ENCODE results near the gene DNAH12. TPM values are rescaled to one million over a fixed set of nuclear protein-coding genes. Genes with fewer than 3 reads are reported as not detected.

DNAH12 gene
- total RNA-seq, 5 donors from 2014 or later (not counting 1 experiment from before 2014, with no cell fraction given), result 0.12 to 0.39 (median 0.25) TPM

DNA sequence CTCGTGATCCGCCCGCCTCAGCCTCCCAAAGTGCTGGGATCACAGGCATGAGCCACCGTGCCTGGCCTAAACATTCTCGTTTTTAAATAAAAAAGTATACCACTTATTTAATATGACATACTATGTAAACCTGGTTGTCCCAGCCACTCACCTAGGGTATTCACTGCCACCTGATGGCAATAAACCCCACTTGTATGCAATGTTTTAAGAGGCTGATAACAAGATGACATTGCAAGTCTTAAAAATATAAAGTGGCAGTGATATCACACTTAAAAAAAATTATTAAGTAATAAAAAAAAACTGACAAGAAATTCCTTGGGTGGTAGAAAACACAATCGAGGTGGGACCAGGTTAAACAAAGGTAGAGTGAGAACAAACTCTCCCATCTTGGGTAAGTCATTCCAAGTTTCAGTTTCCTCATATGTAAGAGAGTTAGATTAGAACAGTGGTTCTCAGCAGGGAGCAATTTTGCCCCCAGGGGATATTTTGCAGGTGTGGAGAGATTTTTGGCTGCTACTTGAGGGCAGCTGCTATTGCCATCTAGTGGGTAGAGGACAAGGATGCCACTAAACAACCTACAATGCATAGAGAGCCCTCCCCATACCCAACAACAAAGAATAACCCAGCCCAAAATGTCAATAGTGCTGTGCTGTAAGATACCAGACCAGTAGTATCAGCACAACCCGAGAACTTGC is 38.5 kb upstream of the DNAH12 start:
- H3K27me3 ChIP-seq (replicated peaks in 1 of 2; ENCODE audit: control insufficient read depth in 2 of 2, extremely low read depth in 1 of 2, insufficient read depth in 2 of 2, low read length in 1 of 2), result no peaks in the 10 kb centered on the region
- peaks cover 19 to 41% (median 30%) of the 10 kb centered on the region in 3 donors for H3K4me1 Mint-ChIP-seq
- H3K9me3 ChIP-seq, result no peaks in the 10 kb centered on the region
- peaks cover 18% of the 10 kb centered on the region for H3K36me3 Mint-ChIP-seq
- peaks cover 2 to 3% of the 10 kb centered on the region in 2 experiments for H3K4me1 ChIP-seq (ENCODE audit: control insufficient read depth in 1 of 2, extremely low read depth in 1 of 2, insufficient read depth in 2 of 2, low read length in 2 of 2)
- H3K36me3 ChIP-seq (ENCODE audit: control insufficient read depth in 2 of 2, extremely low read depth in 1 of 2, insufficient read depth in 1 of 2, low read length in 1 of 2), result peaks cover 12 to 34% of the 10 kb centered on the region in 2 donors
- peak in 1 of 4 experiments; percentile 56 for ATAC-seq (replicated peaks in 1 of 4)
- no peaks in the 10 kb centered on the region for H3K9me3 Mint-ChIP-seq
- H3K27me3 Mint-ChIP-seq, result no peaks in the 10 kb centered on the region
- WGBS (ENCODE audit: insufficient coverage), result no CpG with 5 or more reads among the region's 7 CpGs
- no peak overlapping the region for H3K27ac Mint-ChIP-seq
- H3K27ac ChIP-seq (ENCODE audit: low read length), result no peak overlapping the region
- no peak overlapping the region for H3K4me3 ChIP-seq (ENCODE audit: control insufficient read depth in 1 of 2, extremely low read depth in 1 of 2, low read length in 1 of 2)
- DNase-seq, result peak in 3 of 35 experiments; percentile 7 to 30 (median 7)
- H3K4me3 Mint-ChIP-seq, result no peak overlapping the region
- POLR2A ChIA-PET, result interaction anchor here in 1 of 2 donors (0.6 kb wide), 1 partner anchor 335 kb away, joined by 4 read pairs; no protein-coding TSS in a partner anchor
- CTCF ChIA-PET, result no interaction called here

DNA sequence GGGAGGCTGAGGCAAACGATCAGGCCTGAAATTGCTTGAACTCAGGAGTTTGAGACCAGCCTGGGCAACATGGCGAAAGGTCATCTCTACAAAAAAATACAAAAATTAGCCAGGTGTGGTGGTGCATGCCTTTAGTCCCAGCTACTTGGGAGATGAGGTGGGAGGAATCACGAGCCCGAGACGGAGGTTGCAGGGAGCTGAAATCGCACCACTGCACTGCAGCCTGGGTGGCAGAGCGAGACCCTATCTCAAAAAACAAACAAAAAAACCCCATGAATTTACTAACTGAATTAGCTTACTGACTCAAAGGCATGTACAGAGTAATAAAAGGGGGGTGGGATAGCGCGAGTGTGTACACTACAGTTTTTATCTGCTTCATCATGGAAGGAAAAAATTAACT is 33.7 kb upstream of the DNAH12 start:
- H3K9me3 ChIP-seq, result no peaks in the 10 kb centered on the region
- ATAC-seq (replicated peaks in 1 of 4), result no peak
- H3K27ac Mint-ChIP-seq, result peak overlapping the region; percentile 30 to 53
- no peak overlapping the region for H3K27ac ChIP-seq (ENCODE audit: low read length)
- H3K36me3 Mint-ChIP-seq, result peaks cover 38% of the 10 kb centered on the region
- no peak overlapping the region for H3K4me3 Mint-ChIP-seq
- WGBS (ENCODE audit: insufficient coverage), result no CpG with 5 or more reads among the region's 9 CpGs
- H3K36me3 ChIP-seq (ENCODE audit: control insufficient read depth in 2 of 2, extremely low read depth in 1 of 2, insufficient read depth in 1 of 2, low read length in 1 of 2), result peaks cover 18 to 52% of the 10 kb centered on the region in 2 donors
- no peaks in the 10 kb centered on the region for H3K9me3 Mint-ChIP-seq
- peaks cover 19 to 25% (median 19%) of the 10 kb centered on the region in 3 donors for H3K4me1 Mint-ChIP-seq
- POLR2A ChIA-PET, result interaction anchor here (0.5 kb wide), 2 partner anchors 9 to 508 kb away, joined by 5 to 6 read pairs; no protein-coding TSS in a partner anchor
- no peaks in the 10 kb centered on the region for H3K4me1 ChIP-seq (ENCODE audit: control insufficient read depth in 1 of 2, extremely low read depth in 1 of 2, insufficient read depth in 2 of 2, low read length in 2 of 2)
- CTCF ChIA-PET, result interaction anchor here (0.6 to 0.7 kb wide), 3 partner anchors 11 to 187 kb away, joined by 3 to 5 read pairs (median 4); no protein-coding TSS in a partner anchor
- no peak overlapping the region for H3K4me3 ChIP-seq (ENCODE audit: control insufficient read depth in 1 of 2, extremely low read depth in 1 of 2, low read length in 1 of 2)
- no peaks in the 10 kb centered on the region for H3K27me3 ChIP-seq (replicated peaks in 1 of 2; ENCODE audit: control insufficient read depth in 2 of 2, extremely low read depth in 1 of 2, insufficient read depth in 2 of 2, low read length in 1 of 2)
- DNase-seq, result no peak
- H3K27me3 Mint-ChIP-seq, result no peaks in the 10 kb centered on the region

DNA sequence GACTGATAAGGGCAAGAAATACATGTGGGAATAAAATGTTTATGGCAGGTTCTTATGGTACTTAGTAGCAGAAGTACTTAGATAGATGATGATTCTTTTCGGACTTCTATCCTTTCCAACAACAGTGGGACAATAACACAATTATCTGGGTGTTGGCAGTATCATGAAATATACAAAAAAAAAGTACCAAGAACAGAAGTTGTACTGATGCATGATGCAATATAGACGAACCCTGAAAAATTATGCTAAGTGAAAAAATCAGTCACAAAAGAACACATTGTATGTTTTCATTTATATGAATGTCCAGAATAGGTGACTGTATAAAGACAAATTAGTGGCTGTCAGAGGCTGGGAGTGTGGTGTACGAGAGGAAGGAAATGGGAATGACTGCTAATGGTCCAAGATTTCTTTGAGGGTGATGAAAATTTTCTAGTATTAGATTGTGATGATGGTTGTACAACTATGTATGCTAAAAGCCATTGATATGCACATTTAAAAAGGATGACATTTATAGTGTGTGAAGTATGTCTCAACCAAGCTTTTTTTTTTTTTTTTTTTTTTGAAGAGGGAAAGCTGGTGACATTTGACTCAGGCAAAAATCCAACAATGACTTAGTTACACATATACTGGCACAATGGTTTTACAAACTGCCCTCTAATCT is 32.0 kb upstream of the DNAH12 start:
- Histone ChIP-seq H3K27me3 (replicated peaks in 1 of 2; ENCODE audit: control insufficient read depth in 2 of 2, extremely low read depth in 1 of 2, insufficient read depth in 2 of 2, low read length in 1 of 2) (no peaks in the 10 kb centered on the region), H3K36me3 (ENCODE audit: control insufficient read depth in 2 of 2, extremely low read depth in 1 of 2, insufficient read depth in 1 of 2, low read length in 1 of 2) (peaks cover 18 to 59% of the 10 kb centered on the region in 2 donors), H3K4me3 (ENCODE audit: control insufficient read depth in 1 of 2, extremely low read depth in 1 of 2, low read length in 1 of 2) (no peak overlapping the region), H3K27ac (ENCODE audit: low read length) (no peak overlapping the region), H3K9me3 (no peaks in the 10 kb centered on the region), H3K4me1 (ENCODE audit: control insufficient read depth in 1 of 2, extremely low read depth in 1 of 2, insufficient read depth in 2 of 2, low read length in 2 of 2) (no peaks in the 10 kb centered on the region)
- 90% methylated on average over 1 of the region's 3 CpGs for WGBS (ENCODE audit: insufficient coverage)
- POLR2A ChIA-PET, result interaction anchor here (0.6 to 1.1 kb wide), 3 partner anchors 19 to 900 kb away, joined by 3 to 5 read pairs (median 5); partner anchors contain the start of gene ARF4 (in 1 of the 2)
- Mint-ChIP-seq H3K4me1 (peaks cover 18 to 27% (median 18%) of the 10 kb centered on the region in 3 donors), H3K9me3 (no peaks in the 10 kb centered on the region), H3K4me3 (no peak overlapping the region), H3K27me3 (no peaks in the 10 kb centered on the region), H3K27ac (peak overlapping the region in 1 of 2 donors; percentile 36), H3K36me3 (peaks cover 42% of the 10 kb centered on the region)
- DNase-seq (no peak), ATAC-seq (replicated peaks in 1 of 4) (no peak)
- CTCF ChIA-PET, result interaction anchor here (0.6 kb wide), 3 partner anchors 10 to 619 kb away, joined by 3 to 8 read pairs (median 4); no protein-coding TSS in a partner anchor

DNA sequence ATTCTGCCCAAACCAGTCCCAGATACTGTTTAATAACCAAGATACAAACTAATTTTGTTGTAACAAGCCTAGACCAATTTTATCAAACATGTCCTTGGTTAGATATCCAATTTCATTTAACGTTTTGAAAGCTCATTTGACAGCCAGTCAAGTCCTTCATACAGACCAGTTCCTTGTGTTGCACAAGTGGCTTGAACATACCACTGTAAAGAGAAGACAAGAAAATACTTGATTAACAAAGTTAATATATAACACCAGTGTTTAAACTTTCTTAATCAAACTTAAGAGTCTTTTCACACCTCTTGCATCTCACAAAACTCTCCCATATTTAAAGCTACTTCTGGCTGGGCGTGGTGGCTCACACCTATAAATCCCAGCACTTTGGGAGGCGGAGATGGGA is 28.0 kb upstream of the DNAH12 start:
- Mint-ChIP-seq H3K4me3 (no peak overlapping the region), H3K4me1 (peaks cover 13 to 17% (median 13%) of the 10 kb centered on the region in 3 donors), H3K27me3 (no peaks in the 10 kb centered on the region), H3K27ac (no peak overlapping the region), H3K36me3 (peaks cover 33% of the 10 kb centered on the region), H3K9me3 (no peaks in the 10 kb centered on the region)
- H3K27ac ChIP-seq (ENCODE audit: low read length), result no peak overlapping the region
- no peak overlapping the region for H3K4me3 ChIP-seq (ENCODE audit: control insufficient read depth in 1 of 2, extremely low read depth in 1 of 2, low read length in 1 of 2)
- no peaks in the 10 kb centered on the region for H3K9me3 ChIP-seq
- peaks cover 6 to 47% of the 10 kb centered on the region in 2 donors for H3K36me3 ChIP-seq (ENCODE audit: control insufficient read depth in 2 of 2, extremely low read depth in 1 of 2, insufficient read depth in 1 of 2, low read length in 1 of 2)
- DNase-seq (no peak), ATAC-seq (replicated peaks in 1 of 4) (no peak)
- CTCF ChIA-PET, result interaction anchor here (0.6 to 1.0 kb wide), 2 partner anchors 24 to 121 kb away, joined by 3 to 4 read pairs; partner anchors contain the start of gene DENND6A (in 1 of the 2)
- no peaks in the 10 kb centered on the region for H3K4me1 ChIP-seq (ENCODE audit: control insufficient read depth in 1 of 2, extremely low read depth in 1 of 2, insufficient read depth in 2 of 2, low read length in 2 of 2)
- no CpG with 5 or more reads among the region's 3 CpGs for WGBS (ENCODE audit: insufficient coverage)
- POLR2A ChIA-PET, result no interaction called here
- H3K27me3 ChIP-seq (replicated peaks in 1 of 2; ENCODE audit: control insufficient read depth in 2 of 2, extremely low read depth in 1 of 2, insufficient read depth in 2 of 2, low read length in 1 of 2), result no peaks in the 10 kb centered on the region

DNA sequence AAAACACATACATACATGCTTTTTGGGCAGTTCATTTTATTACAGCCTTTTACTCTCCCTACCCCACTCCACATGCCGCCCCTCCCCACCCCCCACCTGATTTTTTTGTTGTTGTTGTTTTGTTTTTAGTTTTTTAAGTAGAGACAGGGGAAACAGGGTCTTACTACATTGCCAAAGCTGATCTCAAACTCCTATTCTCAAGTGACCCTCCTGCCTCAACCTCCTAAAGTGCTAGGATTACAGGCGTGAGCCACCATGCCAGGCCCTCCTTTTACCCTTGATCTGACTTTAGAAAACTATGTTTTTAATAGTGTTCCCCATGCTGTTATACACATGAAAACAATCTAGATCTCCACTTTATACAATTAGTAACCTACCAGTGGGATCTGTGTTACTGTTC is 26.7 kb upstream of the DNAH12 start:
- Histone ChIP-seq H3K4me1 (ENCODE audit: control insufficient read depth in 1 of 2, extremely low read depth in 1 of 2, insufficient read depth in 2 of 2, low read length in 2 of 2) (no peaks in the 10 kb centered on the region), H3K4me3 (ENCODE audit: control insufficient read depth in 1 of 2, extremely low read depth in 1 of 2, low read length in 1 of 2) (no peak overlapping the region), H3K27ac (ENCODE audit: low read length) (no peak overlapping the region), H3K27me3 (replicated peaks in 1 of 2; ENCODE audit: control insufficient read depth in 2 of 2, extremely low read depth in 1 of 2, insufficient read depth in 2 of 2, low read length in 1 of 2) (no peaks in the 10 kb centered on the region), H3K9me3 (no peaks in the 10 kb centered on the region), H3K36me3 (ENCODE audit: control insufficient read depth in 2 of 2, extremely low read depth in 1 of 2, insufficient read depth in 1 of 2, low read length in 1 of 2) (peaks cover 3 to 48% of the 10 kb centered on the region in 2 donors)
- DNase-seq (no peak), ATAC-seq (replicated peaks in 1 of 4) (no peak)
- ChIA-PET CTCF (interaction anchor here in 1 of 2 donors (1.0 kb wide), 1 partner anchor 174 kb away, joined by 5 read pairs; no protein-coding TSS in a partner anchor), POLR2A (interaction anchor here in 1 of 2 donors (0.6 kb wide), 1 partner anchor 11 kb away, joined by 5 read pairs; no protein-coding TSS in a partner anchor)
- peaks cover 5 to 12% (median 7%) of the 10 kb centered on the region in 3 donors for H3K4me1 Mint-ChIP-seq
- no CpG with 5 or more reads among the region's 2 CpGs for WGBS (ENCODE audit: insufficient coverage)
- peak overlapping the region; percentile 47 to 50 for H3K27ac Mint-ChIP-seq
- H3K9me3 Mint-ChIP-seq, result no peaks in the 10 kb centered on the region
- peaks cover 29% of the 10 kb centered on the region for H3K36me3 Mint-ChIP-seq
- H3K27me3 Mint-ChIP-seq, result no peaks in the 10 kb centered on the region
- no peak overlapping the region for H3K4me3 Mint-ChIP-seq

DNA sequence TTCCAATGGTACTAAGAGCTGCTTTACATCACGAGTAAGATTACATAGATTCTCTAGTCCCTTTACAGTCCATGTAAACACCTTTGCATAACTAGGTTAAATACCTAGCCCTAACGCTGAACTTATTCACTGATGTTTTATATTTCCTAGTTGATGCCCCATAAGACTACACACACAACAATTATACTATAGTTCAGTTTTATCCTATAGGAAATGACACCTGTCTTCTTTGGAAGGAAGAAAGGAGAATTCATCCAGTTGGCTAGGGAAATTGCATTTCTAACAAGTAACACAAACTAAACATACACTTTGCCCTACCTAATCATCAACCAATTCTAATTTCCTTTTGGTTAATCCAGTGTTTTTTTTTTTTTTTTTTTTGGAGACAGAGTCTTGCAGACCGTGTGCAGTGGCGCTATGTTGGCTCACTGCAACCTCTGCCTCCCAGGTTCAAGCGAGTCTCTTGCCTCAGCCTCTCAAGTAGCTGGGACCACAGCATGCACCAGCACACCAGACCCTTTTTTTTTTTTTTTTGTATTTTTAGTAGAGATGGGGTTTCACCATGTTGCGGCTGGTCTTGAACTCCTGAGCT is 25.8 kb upstream of the DNAH12 start:
- no peak overlapping the region for H3K27ac Mint-ChIP-seq
- CTCF ChIA-PET, result interaction anchor here in 1 of 2 donors (0.6 to 1.0 kb wide), 3 partner anchors 9 to 175 kb away, joined by 4 to 5 read pairs (median 5); no protein-coding TSS in a partner anchor
- peaks cover 0 to 8% (median 7%) of the 10 kb centered on the region in 3 donors for H3K4me1 Mint-ChIP-seq

More for the DNA sequence above, 25.8 kb upstream of the DNAH12 start:
- ATAC-seq (replicated peaks in 1 of 4), result peak in 1 of 4 experiments; percentile 12
- H3K4me3 ChIP-seq (ENCODE audit: control insufficient read depth in 1 of 2, extremely low read depth in 1 of 2, low read length in 1 of 2), result no peak overlapping the region
- DNase-seq, result no peak
- POLR2A ChIA-PET, result interaction anchor here (0.6 to 0.7 kb wide), 7 partner anchors 9 to 91 kb away, joined by 3 to 10 read pairs (median 5); no protein-coding TSS in a partner anchor
- H3K36me3 ChIP-seq (ENCODE audit: control insufficient read depth in 2 of 2, extremely low read depth in 1 of 2, insufficient read depth in 1 of 2, low read length in 1 of 2), result peaks cover 3 to 44% of the 10 kb centered on the region in 2 donors
- H3K27ac ChIP-seq (ENCODE audit: low read length), result no peak overlapping the region
- no peaks in the 10 kb centered on the region for H3K27me3 ChIP-seq (replicated peaks in 1 of 2; ENCODE audit: control insufficient read depth in 2 of 2, extremely low read depth in 1 of 2, insufficient read depth in 2 of 2, low read length in 1 of 2)
- no peak overlapping the region for H3K4me3 Mint-ChIP-seq
- WGBS (ENCODE audit: insufficient coverage), result no CpG with 5 or more reads among the region's 6 CpGs
- H3K36me3 Mint-ChIP-seq, result peaks cover 22% of the 10 kb centered on the region
- H3K9me3 ChIP-seq, result no peaks in the 10 kb centered on the region
- no peaks in the 10 kb centered on the region for H3K27me3 Mint-ChIP-seq
- H3K9me3 Mint-ChIP-seq, result no peaks in the 10 kb centered on the region
- H3K4me1 ChIP-seq (ENCODE audit: control insufficient read depth in 1 of 2, extremely low read depth in 1 of 2, insufficient read depth in 2 of 2, low read length in 2 of 2), result no peaks in the 10 kb centered on the region
